H1 (cell line): ENCODE results near the gene HIP1. TPM values are rescaled to one million over a fixed set of nuclear protein-coding genes. Genes with fewer than 3 reads are reported as not detected.
"Not testable (repeated sequence)": the region's sequence is repeated elsewhere in the genome, so short reads cannot be mapped to it uniquely, and the experiment has no call there.

Source experiments
- CTCF ChIA-PET: fragments of 300-600 bp; sonication (Branson Sonifier 250); formaldehyde crosslinking; loops from one replicate; lab custom pipeline; 2021; ENCODE audit not compliant: partially characterized antibody; lab: Charles Lee
- POLR2A ChIA-PET: fragments of 300-600 bp; sonication (Branson Sonifier 250); formaldehyde crosslinking; loops from one replicate; lab custom pipeline; 2021; ENCODE audit warnings: inconsistent platforms; ENCODE audit not compliant: partially characterized antibody; lab: Charles Lee
- DNase-seq, 2 experiments: peaks; one replicate each; pipeline versions ENCODE4 v3.0.0 to v3.0.0-alpha.2; 2010 to 2022; ENCODE audit warnings: low spot score in 2 of 2, low read depth in 1 of 2, mixed read lengths in 1 of 2
- FAIRE-seq: peaks from 2 replicates; lab custom pipeline; 2011; peaks lifted over from hg19 to GRCh38; lab: Jason Lieb, UNC
- H2AFZ ChIP-seq: 2 replicates; pipeline ENCODE4 v1.8.1; 2012; ENCODE audit warnings: low read length, inconsistent platforms
- H2AK5ac ChIP-seq: 2 replicates; pipeline ENCODE4 v1.6.1; 2013; ENCODE audit warnings: low read depth, low read length
- H2BK120ac ChIP-seq: replicated peaks from 2 replicates; pipeline ENCODE3; 2013; ENCODE audit warnings: low read depth, low read length, inconsistent platforms
- H2BK12ac ChIP-seq: 2 replicates; pipeline ENCODE4 v1.6.1; 2013; ENCODE audit warnings: low read depth, low read length
- H2BK15ac ChIP-seq: 2 replicates; pipeline ENCODE4 v1.6.1; 2013; ENCODE audit warnings: low read length
- H2BK20ac ChIP-seq: 2 replicates; pipeline ENCODE4 v1.6.1; 2013; ENCODE audit warnings: low read length
- H2BK5ac ChIP-seq: 2 replicates; pipeline ENCODE4 v1.6.1; 2013; ENCODE audit warnings: low read depth, low read length
- H3K14ac ChIP-seq: 2 replicates; pipeline ENCODE4 v1.6.1; 2013; ENCODE audit warnings: inconsistent platforms; ENCODE audit not compliant: insufficient read length
- H3K18ac ChIP-seq: 2 replicates; pipeline ENCODE4 v1.6.1; 2013; ENCODE audit warnings: low read length; ENCODE audit errors: extremely low read depth
- H3K23ac ChIP-seq: 2 replicates; pipeline ENCODE4 v1.6.1; 2013; ENCODE audit warnings: inconsistent platforms; ENCODE audit not compliant: insufficient read length
- H3K23me2 ChIP-seq: 2 replicates; pipeline ENCODE4 v1.6.1; 2013; ENCODE audit warnings: low read depth, low read length
- H3K27ac ChIP-seq: 2 replicates; pipeline ENCODE4 v1.6.1; 2011; ENCODE audit warnings: low read depth, low read length, inconsistent platforms
- H3K27me3 ChIP-seq, 4 experiments: replicated peaks in 1 of 4; 1 replicate in 1 of 4; 2 replicates in 3 of 4; pipeline versions ENCODE4 v1.6.1 to v1.8.1; 2011 to 2013; ENCODE audit warnings: low read length in 3 of 4, mild to moderate bottlenecking in 3 of 4, inconsistent platforms in 2 of 4, mixed read lengths in 2 of 4, moderate library complexity in 1 of 4; ENCODE audit not compliant: control insufficient read depth in 3 of 4, insufficient read depth in 3 of 4; ENCODE audit errors: extremely low read depth in 1 of 4
- H3K36me3 ChIP-seq, 4 experiments: 2 replicates each; pipeline versions ENCODE4 v1.6.1 to v1.8.1; 2011 to 2013; ENCODE audit warnings: mild to moderate bottlenecking in 4 of 4, low read length in 3 of 4, moderate library complexity in 2 of 4, control low read depth in 1 of 4, inconsistent platforms in 1 of 4; ENCODE audit not compliant: insufficient read depth in 4 of 4, control insufficient read depth in 2 of 4
- H3K4ac ChIP-seq: replicated peaks from 2 replicates; pipeline ENCODE3; 2013; ENCODE audit warnings: low read length, low read depth, mixed read lengths, inconsistent platforms; ENCODE audit not compliant: insufficient read length
- H3K4me1 ChIP-seq, 4 experiments: replicated peaks in 1 of 4; 1 replicate in 1 of 4; 2 replicates in 3 of 4; pipeline versions ENCODE4 v1.6.1 to v1.8.1; 2011 to 2013; ENCODE audit warnings: low read length in 3 of 4, inconsistent platforms in 2 of 4, mixed read lengths in 1 of 4; ENCODE audit not compliant: insufficient read depth in 4 of 4, control insufficient read depth in 3 of 4
- H3K4me2 ChIP-seq, 2 experiments: 2 replicates each; pipeline versions ENCODE4 v1.6.1 to v1.8.1; 2011 to 2013; ENCODE audit warnings: low read depth in 2 of 2, low read length in 2 of 2, control low read depth in 1 of 2, inconsistent platforms in 1 of 2, mild to moderate bottlenecking in 1 of 2; ENCODE audit not compliant: insufficient read depth in 1 of 2
- H3K4me3 ChIP-seq, 4 experiments: fragments of 200-600, 300-600 bp in 1 of 4; sonication (generic), shearing (Covaris generic), sonication (Bioruptor Twin) in 1 of 4; 2 replicates each; pipeline versions ENCODE4 v1.5.1 to v1.8.1; 2011 to 2016; ENCODE audit warnings: low read length in 4 of 4, low read depth in 3 of 4, control low read depth in 2 of 4, inconsistent platforms in 2 of 4, mild to moderate bottlenecking in 2 of 4, mixed read lengths in 1 of 4, moderate library complexity in 1 of 4; ENCODE audit not compliant: insufficient read depth in 2 of 4; ENCODE audit errors: extremely low read depth in 1 of 4
- H3K56ac ChIP-seq: replicated peaks from 2 replicates; pipeline ENCODE3; 2013; ENCODE audit warnings: low read depth, mild to moderate bottlenecking, mixed read lengths, low read length, inconsistent platforms; ENCODE audit not compliant: insufficient read length
- H3K79me1 ChIP-seq: 2 replicates; pipeline ENCODE4 v1.6.1; 2013; ENCODE audit warnings: low read depth, low read length, control low read depth
- H3K79me2 ChIP-seq, 2 experiments: 2 replicates each; pipeline versions ENCODE4 v1.6.1 to v1.8.1; 2012 to 2013; ENCODE audit warnings: low read length in 2 of 2, mild to moderate bottlenecking in 2 of 2, inconsistent platforms in 1 of 2; ENCODE audit not compliant: insufficient read depth in 2 of 2, control insufficient read depth in 1 of 2
- H3K9ac ChIP-seq, 4 experiments: replicated peaks in 1 of 4; 1 replicate in 1 of 4; 2 replicates in 3 of 4; pipeline versions ENCODE4 v1.6.1 to v1.8.1; 2011 to 2013; ENCODE audit warnings: low read depth in 3 of 4, low read length in 3 of 4, control low read depth in 2 of 4, mild to moderate bottlenecking in 2 of 4, moderate library complexity in 2 of 4, inconsistent platforms in 1 of 4; ENCODE audit errors: extremely low read depth in 1 of 4
- H3K9me3 ChIP-seq, 2 experiments: 2 replicates each; pipeline versions ENCODE4 v1.6.1 to v1.8.1; 2012 to 2013; ENCODE audit warnings: mild to moderate bottlenecking in 2 of 2, moderate library complexity in 2 of 2, control low read depth in 1 of 2, inconsistent platforms in 1 of 2, low read depth in 1 of 2, low read length in 1 of 2, mixed read lengths in 1 of 2; ENCODE audit not compliant: insufficient read depth in 2 of 2
- H4K20me1 ChIP-seq, 2 experiments: replicated peaks in 1 of 2; 2 replicates each; pipeline versions ENCODE3 to v1.8.1; 2011 to 2013; ENCODE audit warnings: inconsistent platforms in 2 of 2, low read length in 2 of 2, mild to moderate bottlenecking in 1 of 2; ENCODE audit not compliant: insufficient read depth in 2 of 2, control insufficient read depth in 1 of 2
- H4K5ac ChIP-seq: 2 replicates; pipeline ENCODE4 v1.6.1; 2013; ENCODE audit warnings: low read length, low read depth, mixed read lengths, inconsistent platforms; ENCODE audit not compliant: insufficient read length
- H4K8ac ChIP-seq: 2 replicates; pipeline ENCODE4 v1.8.0; 2013; ENCODE audit warnings: mild to moderate bottlenecking, moderate library complexity, low read length, inconsistent platforms; ENCODE audit not compliant: insufficient read depth; ENCODE audit errors: extremely low read depth
- H4K91ac ChIP-seq: replicated peaks from 2 replicates; pipeline ENCODE3; 2013; ENCODE audit warnings: low read length, mixed read lengths, inconsistent platforms; ENCODE audit not compliant: insufficient read length
- CHD2 ChIP-seq: IDR thresholded peaks from 2 replicates; pipeline ENCODE4 v1.6.1; 2012; ENCODE audit warnings: low read length, improper control_type of control experiment
- GABPA ChIP-seq: IDR thresholded peaks from 2 replicates; pipeline ENCODE4 v1.6.1; 2011; ENCODE audit warnings: mild to moderate bottlenecking, low read length, moderate library complexity, borderline replicate concordance; ENCODE audit not compliant: insufficient read depth
- MAFK ChIP-seq: IDR thresholded peaks from 2 replicates; pipeline ENCODE4 v1.6.1; 2012; ENCODE audit warnings: low read depth, mild to moderate bottlenecking, improper control_type of control experiment, low read length
- PHF8 ChIP-seq: fragments of 200-600 bp; sonication (generic); conservative IDR thresholded peaks from 2 replicates; pipeline ENCODE4 v1.7.1; 2012; ENCODE audit warnings: low read depth, mild to moderate bottlenecking, inconsistent platforms, low read length, moderate library complexity
- POLR2A ChIP-seq, 2 experiments: IDR thresholded peaks; 1 replicate in 1 of 2; 2 replicates in 1 of 2; pipeline ENCODE4 v1.6.1; 2011; ENCODE audit warnings: low read depth in 2 of 2, low read length in 2 of 2, mild to moderate bottlenecking in 2 of 2; ENCODE audit errors: control extremely low read depth in 1 of 2
- RBBP5 ChIP-seq: IDR thresholded peaks from 2 replicates; pipeline ENCODE4 v1.7.1; 2012; ENCODE audit warnings: low read depth, mild to moderate bottlenecking, inconsistent platforms, low read length, moderate library complexity, borderline replicate concordance
- WGBS, 2 experiments: shearing (Covaris generic) in 1 of 2; methylation state at CpG; one replicate each; pipeline versions ENCODE4 v1.1.6 to v1.1.7; 2013 to 2015; ENCODE audit warnings: low lambda C conversion rate in 2 of 2, mixed read lengths in 2 of 2, inconsistent platforms in 1 of 2, low coverage in 1 of 2, missing lambda C conversion rate in 1 of 2; ENCODE audit not compliant: insufficient replicate concordance in 2 of 2, insufficient coverage in 1 of 2, insufficient read length in 1 of 2; ENCODE audit errors: extremely low coverage in 1 of 2, missing lambda C conversion rate in 1 of 2; 5-methylcytosine and 5-hydroxymethylcytosine counted together
- polyA plus RNA-seq, 7 experiments: library from polyadenylated mRNA; depleted of rRNA in 3 of 7; stranded (reverse) in 5 of 7; unstranded in 2 of 7; fragments of >200 nt in 5 of 7; fragments of 200-250 nt in 2 of 7; gene quantifications; 1 replicate in 5 of 7; 2 replicates in 1 of 7; 4 replicates in 1 of 7; pipeline versions ENCODE4 v1.2.1 to v1.2.3, GENCODE V29; 2011 to 2013; ENCODE audit warnings: missing spikeins in 2 of 7, mixed read lengths in 2 of 7
- total RNA-seq: library from RNA; stranded (reverse); fragmentation: NEBNext Ultra II Directional; extraction: Animal tissue kit (Norgen Biotek cat#: 25700); gene quantifications from 2 replicates; pipeline ENCODE4 v1.2.1, GENCODE V29; 2021

HIP1 gene
- total and polyA plus RNA-seq, 2 of the 8 experiments (the other 6 are each of a cell fraction or from before 2014, with no cell fraction given), result 51.8 to 108 TPM

- TF ChIP-seq RBBP5 (no peak), POLR2A (IDR thresholded peaks at IDR 0.05; ENCODE audit: control extremely low read depth in 1 of 2, low read depth in 2 of 2, low read length in 2 of 2) (no peak), CHD2 (no peak), GABPA (no peak), MAFK (no peak), PHF8 (no peak)
These were observed 37.7 kb upstream of the HIP1 start (continued) for GRCh38 chr7:75776295-75776971.

DNA sequence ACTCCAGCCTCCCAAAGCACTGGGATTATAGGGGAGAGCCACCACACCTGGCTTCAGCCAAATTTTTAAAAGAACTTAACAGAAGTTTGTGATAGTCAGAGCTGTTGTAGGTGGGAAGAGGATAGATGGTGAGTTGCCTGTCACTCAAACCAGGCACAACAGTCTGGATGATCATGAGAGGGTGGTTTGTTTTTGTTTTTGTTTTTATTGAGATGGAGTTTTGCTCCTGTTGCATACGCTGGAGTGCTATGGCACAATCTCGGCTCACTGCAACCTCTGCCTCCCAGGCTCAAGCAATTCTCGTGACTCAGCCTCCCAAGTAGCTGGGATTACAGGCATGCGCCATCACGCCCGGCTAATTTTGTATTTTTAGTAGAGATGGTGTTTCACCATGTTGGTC is 35.2 kb upstream of the HIP1 start:
- H3K23me2 ChIP-seq, H2BK120ac ChIP-seq, H2BK15ac ChIP-seq, H2AK5ac ChIP-seq, H3K4ac ChIP-seq, H3K14ac ChIP-seq, H2BK12ac ChIP-seq, H3K56ac ChIP-seq, H4K20me1 ChIP-seq, H3K9ac ChIP-seq, CTCF ChIA-PET, H4K8ac ChIP-seq, H3K27me3 ChIP-seq, FAIRE-seq, H2BK5ac ChIP-seq, H3K79me2 ChIP-seq, H3K23ac ChIP-seq, H3K36me3 ChIP-seq, H2AFZ ChIP-seq, H4K91ac ChIP-seq, H3K27ac ChIP-seq, H3K4me2 ChIP-seq, H2BK20ac ChIP-seq, DNase-seq, H4K5ac ChIP-seq, H3K18ac ChIP-seq, H3K4me1 ChIP-seq, H3K79me1 ChIP-seq, H3K4me3 ChIP-seq, H3K9me3 ChIP-seq: not testable (repeated sequence)
- 90% methylated on average over 6 of the region's 6 CpGs; no CpG with 5 or more reads in 1 of the 2 experiments for WGBS, 2 experiments
- POLR2A ChIA-PET, result interaction anchor here (0.8 kb wide), 1 partner anchor 94 kb away, joined by 3 read pairs; no protein-coding TSS in a partner anchor
